ENCODE data around the gene CASP9. TPM values are rescaled to one million over a fixed set of nuclear protein-coding genes. Genes with fewer than 3 reads are reported as not detected.
"Not testable (repeated sequence)": the region's sequence is repeated elsewhere in the genome, so short reads cannot be mapped to it uniquely, and the experiment has no call there.

Gene CASP9
- total RNA-seq, 1 experiment from 2014 or later = 12.4 TPM

DNA sequence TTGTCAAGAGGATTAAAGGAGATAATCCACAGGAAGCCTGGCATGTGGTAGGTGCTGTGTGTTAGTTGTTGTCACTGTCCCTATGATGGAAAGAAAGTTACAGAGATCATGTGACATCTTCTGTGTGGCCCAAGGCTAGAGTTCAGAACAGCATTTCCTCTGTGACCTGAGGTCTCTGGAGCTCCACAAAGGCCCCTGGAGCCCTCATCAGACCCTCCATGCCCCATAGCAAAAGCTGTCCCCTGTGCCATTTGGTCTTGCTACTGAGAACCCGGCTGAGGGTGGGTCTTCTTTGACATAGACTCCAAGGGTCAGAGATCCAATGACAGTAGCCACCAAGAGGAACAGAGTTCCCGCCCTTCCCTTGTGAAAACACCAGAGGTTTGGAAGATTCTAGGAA lies 40.0 kb downstream of the CASP9 start:
- no peak for DNase-seq
- no TSS peak for BruUV-seq (replicated peaks)
- no peak for TF ChIP-seq EZH2 (IDR thresholded peaks at IDR 0.05; ENCODE audit: low read depth)
- TF ChIP-seq, protein P1, sequence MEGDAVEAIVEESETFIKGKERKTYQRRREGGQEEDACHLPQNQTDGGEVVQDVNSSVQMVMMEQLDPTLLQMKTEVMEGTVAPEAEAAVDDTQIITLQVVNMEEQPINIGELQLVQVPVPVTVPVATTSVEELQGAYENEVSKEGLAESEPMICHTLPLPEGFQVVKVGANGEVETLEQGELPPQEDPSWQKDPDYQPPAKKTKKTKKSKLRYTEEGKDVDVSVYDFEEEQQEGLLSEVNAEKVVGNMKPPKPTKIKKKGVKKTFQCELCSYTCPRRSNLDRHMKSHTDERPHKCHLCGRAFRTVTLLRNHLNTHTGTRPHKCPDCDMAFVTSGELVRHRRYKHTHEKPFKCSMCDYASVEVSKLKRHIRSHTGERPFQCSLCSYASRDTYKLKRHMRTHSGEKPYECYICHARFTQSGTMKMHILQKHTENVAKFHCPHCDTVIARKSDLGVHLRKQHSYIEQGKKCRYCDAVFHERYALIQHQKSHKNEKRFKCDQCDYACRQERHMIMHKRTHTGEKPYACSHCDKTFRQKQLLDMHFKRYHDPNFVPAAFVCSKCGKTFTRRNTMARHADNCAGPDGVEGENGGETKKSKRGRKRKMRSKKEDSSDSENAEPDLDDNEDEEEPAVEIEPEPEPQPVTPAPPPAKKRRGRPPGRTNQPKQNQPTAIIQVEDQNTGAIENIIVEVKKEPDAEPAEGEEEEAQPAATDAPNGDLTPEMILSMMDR (conservative IDR thresholded peaks at IDR 0.05) = no peak

DNA sequence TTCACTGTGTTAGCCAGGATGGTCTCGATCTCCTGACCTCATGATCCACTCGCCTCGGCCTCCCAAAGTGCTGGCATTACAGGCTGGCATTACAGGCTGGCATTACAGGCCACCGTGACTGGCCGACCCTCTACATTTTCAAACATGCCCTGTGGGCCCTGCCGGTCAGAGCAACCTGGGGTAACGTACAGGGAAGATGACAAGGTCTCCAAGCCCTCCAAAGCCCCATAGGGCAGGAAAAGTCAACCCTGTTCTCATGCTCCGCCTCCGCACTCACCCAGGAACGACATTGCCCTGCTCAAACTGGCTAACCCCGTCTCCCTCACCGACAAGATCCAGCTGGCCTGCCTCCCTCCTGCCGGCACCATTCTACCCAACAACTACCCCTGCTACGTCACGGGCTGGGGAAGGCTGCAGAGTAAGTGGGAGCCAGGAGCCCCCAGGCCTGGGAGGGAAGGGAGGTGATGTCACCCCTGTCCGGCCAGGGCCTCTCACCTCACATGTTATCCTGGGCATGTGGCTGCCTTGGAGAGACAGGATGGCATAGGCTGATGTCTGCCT lies 41.0 kb downstream of the CASP9 start:
- H3F3A ChIP-seq (ENCODE audit: insufficient read depth, low read depth); H3K9me3 ChIP-seq (ENCODE audit: insufficient read depth, low read depth); H3K27me3 ChIP-seq (ENCODE audit: insufficient read depth, low read depth); H3K4me2 ChIP-seq; H2AFZ ChIP-seq; BruUV-seq (replicated peaks); H3K79me2 ChIP-seq (ENCODE audit: low read depth); H3K27ac ChIP-seq; DNase-seq; H3K4me3 ChIP-seq; H3K9me2 ChIP-seq (ENCODE audit: insufficient read depth); H3K36me3 ChIP-seq (ENCODE audit: low read depth); H4K20me1 ChIP-seq (ENCODE audit: insufficient read depth); CTCF ChIA-PET; POLR2A ChIA-PET (ENCODE audit: unreplicated experiment); intact Hi-C loops (cut with micrococcal nuclease; ENCODE audit: unreplicated experiment); H3K4me1 ChIP-seq (replicated peaks; ENCODE audit: insufficient read depth): not testable (repeated sequence)

More for the DNA sequence above, 40.0 kb downstream of the CASP9 start:
- H3K36me3 ChIP-seq (ENCODE audit: low read depth) = no peaks in the 10 kb centered on the region
- H3F3A ChIP-seq (ENCODE audit: insufficient read depth, low read depth) = no peaks in the 10 kb centered on the region
- intact Hi-C loops (cut with micrococcal nuclease; ENCODE audit: unreplicated experiment) = no loop called here
- H3K9me3 ChIP-seq (ENCODE audit: insufficient read depth, low read depth) = no peaks in the 10 kb centered on the region
- H3K4me2 ChIP-seq = no peak overlapping the region
- H2AFZ ChIP-seq = no peak overlapping the region
- H3K27me3 ChIP-seq (ENCODE audit: insufficient read depth, low read depth) = no peaks in the 10 kb centered on the region
- H3K9me2 ChIP-seq (ENCODE audit: insufficient read depth) = no peaks in the 10 kb centered on the region
- no peak overlapping the region for H3K4me3 ChIP-seq
- ChIA-PET CTCF (no interaction called here), POLR2A (ENCODE audit: unreplicated experiment) (no interaction called here)
- no peak overlapping the region for H3K27ac ChIP-seq
- no peaks in the 10 kb centered on the region for H3K79me2 ChIP-seq (ENCODE audit: low read depth)
- H3K4me1 ChIP-seq (replicated peaks; ENCODE audit: insufficient read depth) = no peaks in the 10 kb centered on the region
- H4K20me1 ChIP-seq (ENCODE audit: insufficient read depth) = no peaks in the 10 kb centered on the region

DNA sequence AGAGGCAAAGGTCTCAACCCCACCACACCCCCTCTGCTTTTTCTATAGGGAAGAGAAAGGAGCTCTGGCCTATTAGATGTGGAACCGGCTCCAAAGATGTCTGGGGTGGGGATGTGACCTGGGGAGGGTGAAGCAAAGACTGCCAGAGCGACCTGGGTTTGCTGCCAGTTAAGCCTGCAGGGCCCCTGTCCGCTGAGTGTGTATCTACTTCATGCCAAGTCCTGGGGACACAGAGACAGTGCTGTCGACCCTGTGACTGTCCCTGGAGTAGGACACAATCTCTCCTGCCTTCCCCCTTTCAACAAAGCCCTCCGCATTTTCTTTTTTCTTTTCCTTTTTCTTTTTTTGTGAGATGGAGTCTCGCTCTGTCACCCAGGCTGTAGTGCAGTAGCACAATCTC lies 41.6 kb downstream of the CASP9 start:
- H3K27ac ChIP-seq; H3K4me3 ChIP-seq; H3F3A ChIP-seq (ENCODE audit: insufficient read depth, low read depth); CTCF ChIA-PET; H3K27me3 ChIP-seq (ENCODE audit: insufficient read depth, low read depth); H3K4me1 ChIP-seq (replicated peaks; ENCODE audit: insufficient read depth); H3K4me2 ChIP-seq; H3K9me3 ChIP-seq (ENCODE audit: insufficient read depth, low read depth); H3K36me3 ChIP-seq (ENCODE audit: low read depth); H3K79me2 ChIP-seq (ENCODE audit: low read depth); POLR2A ChIA-PET (ENCODE audit: unreplicated experiment); H3K9me2 ChIP-seq (ENCODE audit: insufficient read depth); DNase-seq; H4K20me1 ChIP-seq (ENCODE audit: insufficient read depth); BruUV-seq (replicated peaks); intact Hi-C loops (cut with micrococcal nuclease; ENCODE audit: unreplicated experiment); H2AFZ ChIP-seq: not testable (repeated sequence)

DNA sequence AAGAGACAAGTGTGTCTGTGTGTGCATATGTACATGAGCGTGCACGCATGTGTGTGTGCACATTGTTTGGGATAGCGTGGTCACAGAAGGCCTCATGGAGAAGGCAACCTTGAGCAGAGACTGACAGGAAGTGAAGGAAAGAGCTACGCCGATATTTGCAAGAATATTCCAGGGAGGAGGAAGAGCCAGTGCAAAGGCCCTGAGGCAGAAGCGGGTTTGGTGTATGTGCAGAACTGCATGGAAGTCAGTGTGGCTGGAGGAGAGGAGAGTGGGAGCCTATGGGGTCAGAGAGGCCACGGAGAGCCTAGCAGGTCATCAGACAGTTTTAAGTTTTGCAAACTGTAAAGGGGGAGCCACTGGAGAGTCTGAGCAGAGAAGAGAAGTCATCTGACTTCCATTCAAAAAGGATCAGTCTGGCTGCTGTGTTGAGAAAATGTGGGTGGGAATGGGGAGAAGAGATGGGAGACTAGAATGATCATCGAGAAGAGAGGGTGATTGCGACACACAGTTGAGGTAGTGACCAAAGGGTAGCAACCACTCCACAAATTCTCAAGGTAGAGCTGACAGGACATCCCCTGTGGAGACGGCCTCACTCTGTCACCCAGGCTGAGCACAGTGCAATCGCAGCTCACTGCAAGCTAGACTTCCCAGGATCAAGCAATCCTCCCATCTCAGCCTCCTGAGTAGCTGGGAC lies 44.2 kb downstream of the CASP9 start:
- H3K9me2 ChIP-seq (ENCODE audit: insufficient read depth) = no peaks in the 10 kb centered on the region
- H3F3A ChIP-seq (ENCODE audit: insufficient read depth, low read depth) = no peaks in the 10 kb centered on the region
- no peaks in the 10 kb centered on the region for H3K9me3 ChIP-seq (ENCODE audit: insufficient read depth, low read depth)
- ChIA-PET CTCF (no interaction called here), POLR2A (ENCODE audit: unreplicated experiment) (no interaction called here)
- no peak for DNase-seq
- H3K79me2 ChIP-seq (ENCODE audit: low read depth) = no peaks in the 10 kb centered on the region
- BruUV-seq (replicated peaks) = no TSS peak
- H3K27me3 ChIP-seq (ENCODE audit: insufficient read depth, low read depth) = no peaks in the 10 kb centered on the region
- no peak overlapping the region for H3K27ac ChIP-seq
- no peak for TF ChIP-seq EZH2 (IDR thresholded peaks at IDR 0.05; ENCODE audit: low read depth)
- TF ChIP-seq, protein P1 (conservative IDR thresholded peaks at IDR 0.05) = no peak
- intact Hi-C loops (cut with micrococcal nuclease; ENCODE audit: unreplicated experiment) = no loop called here
- H2AFZ ChIP-seq = no peak overlapping the region
- no peak overlapping the region for H3K4me3 ChIP-seq
- no peak overlapping the region for H3K4me2 ChIP-seq
- no peaks in the 10 kb centered on the region for H4K20me1 ChIP-seq (ENCODE audit: insufficient read depth)
- H3K36me3 ChIP-seq (ENCODE audit: low read depth) = no peaks in the 10 kb centered on the region
- H3K4me1 ChIP-seq (replicated peaks; ENCODE audit: insufficient read depth) = no peaks in the 10 kb centered on the region

All from PC-9 (cell line).